H4 (cell line): ENCODE measurements around the gene GSTT2B. TPM values are rescaled to one million over a fixed set of nuclear protein-coding genes. Genes with fewer than 3 reads are reported as not detected.
"Not testable (repeated sequence)": the region's sequence is repeated elsewhere in the genome, so short reads cannot be mapped to it uniquely, and the experiment has no call there.

Experiments
- DNase-seq: peaks from one replicate; pipeline ENCODE4 v3.0.0-alpha.2; 2015; ENCODE audit warnings: low spot score
- total RNA-seq: library from RNA; depleted of rRNA; stranded (reverse); fragments of >200 nt; shearing (Covaris generic); gene quantifications from 2 replicates; pipeline ENCODE4 v1.2.3, GENCODE V29; 2014

The GSTT2B gene
- total RNA-seq, 1 experiment from 2014 or later: 5.2 TPM

- DNase-seq: peak; percentile 43
Observed at GRCh38 chr22:23984430-23984829, 23.4 kb upstream of the GSTT2B start.

GRCh38 chr22:23980567-23980966 is 19.6 kb upstream of the GSTT2B start:
- DNase-seq: not testable (repeated sequence)

- DNase-seq: not testable (repeated sequence)
Observed at GRCh38 chr22:23979557-23980240, 18.7 kb upstream of the GSTT2B start, which contains the start of gene GSTT2. Gene GSTT2 (plus strand): TSS chr22:23980134.

GRCh38 chr22:23977304-23977703 is 16.3 kb upstream of the GSTT2B start:
- DNase-seq: not testable (repeated sequence)

- not testable (repeated sequence) for DNase-seq
Observed at GRCh38 chr22:23974836-23975352, 13.9 kb upstream of the GSTT2B start.

GRCh38 chr22:23974345-23974744 is 13.3 kb upstream of the GSTT2B start, which contains the start of gene DDT:
Gene DDT (minus strand): TSS chr22:23974441. CDS start chr22:23974414, 27 bp downstream.
- DNase-seq: not testable (repeated sequence)

- DNase-seq: not testable (repeated sequence)
Observed at GRCh38 chr22:23971927-23972326, 10.9 kb upstream of the GSTT2B start.

GRCh38 chr22:23970816-23971486 is 10.0 kb upstream of the GSTT2B start:
- DNase-seq: no peak

GRCh38 chr22:23970201-23970641 is 9.2 kb upstream of the GSTT2B start:
- no peak for DNase-seq

- DNase-seq: no peak
Observed at GRCh38 chr22:23969071-23969470, 8.1 kb upstream of the GSTT2B start.

- DNase-seq: not testable (repeated sequence)
Observed at GRCh38 chr22:23966568-23966967, 5.6 kb upstream of the GSTT2B start, which contains the start of gene DDTL. Gene DDTL (plus strand): TSS chr22:23966888. CDS start chr22:23966915, 27 bp downstream.

- not testable (repeated sequence) for DNase-seq
Observed at GRCh38 chr22:23966094-23966493, 5.1 kb upstream of the GSTT2B start.

GRCh38 chr22:23956301-23956900 is 4.6 kb downstream of the GSTT2B start:
- DNase-seq: peak; percentile 42

- not testable (repeated sequence) for DNase-seq
Observed at GRCh38 chr22:23955886-23956285, 5.1 kb downstream of the GSTT2B start.

GRCh38 chr22:23954991-23955305 is 6.0 kb downstream of the GSTT2B start:
- DNase-seq: not testable (repeated sequence)

- DNase-seq: not testable (repeated sequence)
Observed at GRCh38 chr22:23954193-23954990, 6.6 kb downstream of the GSTT2B start.

- not testable (repeated sequence) for DNase-seq
Observed at GRCh38 chr22:23953485-23953884, 7.5 kb downstream of the GSTT2B start.

- DNase-seq: not testable (repeated sequence)
Observed at GRCh38 chr22:23952794-23953405, 8.1 kb downstream of the GSTT2B start.

GRCh38 chr22:23951383-23951782 is 9.6 kb downstream of the GSTT2B start:
- DNase-seq: not testable (repeated sequence)

GRCh38 chr22:23949764-23950163 is 11.2 kb downstream of the GSTT2B start:
- DNase-seq: not testable (repeated sequence)

- not testable (repeated sequence) for DNase-seq
Observed at GRCh38 chr22:23947391-23947790, 13.6 kb downstream of the GSTT2B start.
